ENCODE results near the gene TSHZ3.

DNA sequence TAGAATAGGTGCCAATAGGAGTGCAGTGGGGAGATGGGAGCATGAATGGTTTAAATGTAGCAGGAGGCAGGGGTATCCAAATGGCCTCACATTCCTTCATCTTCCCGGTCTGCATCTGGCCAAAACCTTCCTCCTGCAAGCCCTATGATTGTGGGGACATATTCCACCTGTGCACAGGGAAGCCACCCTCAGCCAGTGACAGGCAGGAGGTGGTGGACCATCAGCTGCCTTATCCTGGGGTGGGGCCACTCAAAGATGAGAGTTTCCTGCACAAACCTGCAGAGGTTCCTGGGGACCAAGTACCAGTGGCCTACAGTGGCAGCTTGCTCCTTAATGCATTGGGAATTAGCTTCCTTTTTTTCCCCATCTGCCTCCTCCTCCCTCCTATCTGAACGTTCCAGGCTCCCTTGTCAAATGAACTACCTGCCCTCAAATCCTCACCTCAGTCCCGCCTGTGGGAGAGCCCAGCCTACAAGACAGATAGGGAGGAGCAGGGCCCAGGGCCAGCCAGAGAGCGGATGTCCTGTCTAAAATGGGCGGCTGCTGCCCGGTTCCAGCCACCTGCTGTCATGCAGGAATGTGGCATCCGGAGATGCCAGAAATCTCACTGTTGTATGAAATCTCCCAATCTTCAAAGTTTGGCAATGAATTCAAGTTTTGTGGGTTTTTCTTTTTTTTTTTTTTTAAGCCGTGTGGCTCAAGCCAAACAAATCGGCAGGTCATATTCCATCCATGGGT lies 85.0 kb downstream of the TSHZ3 start:
- TF ChIP-seq TAF1 (IDR thresholded peaks at IDR 0.05; ENCODE audit: borderline replicate concordance, insufficient read depth, low read length) (no peak), SIN3A (IDR thresholded peaks at IDR 0.05; ENCODE audit: borderline replicate concordance, insufficient read depth, low read length) (no peak), POLR2AphosphoS5 (IDR thresholded peaks at IDR 0.05; ENCODE audit: low read depth, low read length) (no peak), FOXP2 (optimal IDR thresholded peaks at IDR 0.05; ENCODE audit: borderline replicate concordance, extremely low read depth, extremely low read length, insufficient read depth) (no peak)
- TF ChIP-seq, protein P1, sequence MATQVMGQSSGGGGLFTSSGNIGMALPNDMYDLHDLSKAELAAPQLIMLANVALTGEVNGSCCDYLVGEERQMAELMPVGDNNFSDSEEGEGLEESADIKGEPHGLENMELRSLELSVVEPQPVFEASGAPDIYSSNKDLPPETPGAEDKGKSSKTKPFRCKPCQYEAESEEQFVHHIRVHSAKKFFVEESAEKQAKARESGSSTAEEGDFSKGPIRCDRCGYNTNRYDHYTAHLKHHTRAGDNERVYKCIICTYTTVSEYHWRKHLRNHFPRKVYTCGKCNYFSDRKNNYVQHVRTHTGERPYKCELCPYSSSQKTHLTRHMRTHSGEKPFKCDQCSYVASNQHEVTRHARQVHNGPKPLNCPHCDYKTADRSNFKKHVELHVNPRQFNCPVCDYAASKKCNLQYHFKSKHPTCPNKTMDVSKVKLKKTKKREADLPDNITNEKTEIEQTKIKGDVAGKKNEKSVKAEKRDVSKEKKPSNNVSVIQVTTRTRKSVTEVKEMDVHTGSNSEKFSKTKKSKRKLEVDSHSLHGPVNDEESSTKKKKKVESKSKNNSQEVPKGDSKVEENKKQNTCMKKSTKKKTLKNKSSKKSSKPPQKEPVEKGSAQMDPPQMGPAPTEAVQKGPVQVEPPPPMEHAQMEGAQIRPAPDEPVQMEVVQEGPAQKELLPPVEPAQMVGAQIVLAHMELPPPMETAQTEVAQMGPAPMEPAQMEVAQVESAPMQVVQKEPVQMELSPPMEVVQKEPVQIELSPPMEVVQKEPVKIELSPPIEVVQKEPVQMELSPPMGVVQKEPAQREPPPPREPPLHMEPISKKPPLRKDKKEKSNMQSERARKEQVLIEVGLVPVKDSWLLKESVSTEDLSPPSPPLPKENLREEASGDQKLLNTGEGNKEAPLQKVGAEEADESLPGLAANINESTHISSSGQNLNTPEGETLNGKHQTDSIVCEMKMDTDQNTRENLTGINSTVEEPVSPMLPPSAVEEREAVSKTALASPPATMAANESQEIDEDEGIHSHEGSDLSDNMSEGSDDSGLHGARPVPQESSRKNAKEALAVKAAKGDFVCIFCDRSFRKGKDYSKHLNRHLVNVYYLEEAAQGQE (IDR thresholded peaks at IDR 0.05; ENCODE audit: insufficient read depth in 1 of 2, low read depth in 2 of 2, low read length in 2 of 2) = no peak

All from PFSK-1 (cell line).